ENCODE results near the gene JPH2.
"Not testable (repeated sequence)": the region's sequence is repeated elsewhere in the genome, so short reads cannot be mapped to it uniquely, and the experiment has no call there.

JPH2 gene

GRCh38 chr20:44211177-44212039 lies 24.4 kb upstream of the JPH2 start:
- DNase-seq: peak; percentile 11 to 32

- DNase-seq: peak; percentile 95
Observed at GRCh38 chr20:44210406-44211176, 23.6 kb upstream of the JPH2 start, which contains the start of gene OSER1. Gene OSER1 (minus strand): TSS chr20:44210771. CDS start chr20:44206957, 3,814 bp downstream.

- peak; percentile 45 to 47 for DNase-seq
Observed at GRCh38 chr20:44209686-44210405, 22.9 kb upstream of the JPH2 start.

GRCh38 chr20:44208770-44209169 lies 21.8 kb upstream of the JPH2 start:
- DNase-seq: no peak

GRCh38 chr20:44208165-44208564 lies 21.2 kb upstream of the JPH2 start:
- DNase-seq: no peak

- DNase-seq: no peak
Observed at GRCh38 chr20:44207126-44207723, 20.2 kb upstream of the JPH2 start.

GRCh38 chr20:44206132-44206531 lies 19.1 kb upstream of the JPH2 start:
- DNase-seq: no peak

GRCh38 chr20:44204832-44205215 lies 17.8 kb upstream of the JPH2 start:
- DNase-seq: no peak

GRCh38 chr20:44204156-44204831 lies 17.3 kb upstream of the JPH2 start:
- peak in 1 of 2 experiments; percentile 12 for DNase-seq

- DNase-seq: no peak
Observed at GRCh38 chr20:44203161-44203560, 16.2 kb upstream of the JPH2 start.

- no peak for DNase-seq
Observed at GRCh38 chr20:44200983-44201382, 14.0 kb upstream of the JPH2 start.

- no peak for DNase-seq
Observed at GRCh38 chr20:44200371-44200770, 13.4 kb upstream of the JPH2 start.

GRCh38 chr20:44199877-44200276 lies 12.9 kb upstream of the JPH2 start:
- DNase-seq: no peak

GRCh38 chr20:44198872-44199271 lies 11.9 kb upstream of the JPH2 start:
- no peak for DNase-seq

- peak; percentile 14 to 38 for DNase-seq
Observed at GRCh38 chr20:44196271-44196670, 9.3 kb upstream of the JPH2 start.

- DNase-seq: no peak
Observed at GRCh38 chr20:44195605-44196004, 8.6 kb upstream of the JPH2 start.

GRCh38 chr20:44193801-44194200 lies 6.8 kb upstream of the JPH2 start:
- no peak for DNase-seq

- not testable (repeated sequence) for DNase-seq
Observed at GRCh38 chr20:44191640-44192039, 4.7 kb upstream of the JPH2 start.

- peak; percentile 59 to 73 for DNase-seq
Observed at GRCh38 chr20:44190197-44190852, 3.3 kb upstream of the JPH2 start.

GRCh38 chr20:44188752-44189151 lies 1.8 kb upstream of the JPH2 start:
- no peak for DNase-seq
